ENCODE data around the gene TSPAN3. TPM values are rescaled to one million over a fixed set of nuclear protein-coding genes. Genes with fewer than 3 reads are reported as not detected.
A peak's percentile ranks its signal among the peaks of the same experiment; 100 is the strongest.

The TSPAN3 gene
- total RNA-seq, 1 donor from 2014 or later: 98.3 TPM

GRCh38 chr15:77093436-77093835, 22.5 kb upstream of the TSPAN3 start:
- no peak for DNase-seq (ENCODE audit: missing footprints)
- intact Hi-C loops (cut with DNase I): no loop called here
- ATAC-seq: no peak

GRCh38 chr15:77091097-77091496, 20.2 kb upstream of the TSPAN3 start:
- ATAC-seq (no peak), DNase-seq (ENCODE audit: missing footprints) (no peak)
- intact Hi-C loops (cut with DNase I): no loop called here

- ATAC-seq (no peak), DNase-seq (ENCODE audit: missing footprints) (no peak)
- intact Hi-C loops (cut with DNase I): no loop called here
These were observed 16.3 kb upstream of the TSPAN3 start for GRCh38 chr15:77087213-77087612.

- ATAC-seq (no peak), DNase-seq (ENCODE audit: missing footprints) (no peak)
- intact Hi-C loops (cut with DNase I): no loop called here
These were observed 14.4 kb upstream of the TSPAN3 start for GRCh38 chr15:77085297-77085696.

GRCh38 chr15:77084436-77084835, 13.5 kb upstream of the TSPAN3 start:
- no peak for DNase-seq (ENCODE audit: missing footprints)
- intact Hi-C loops (cut with DNase I): no loop called here
- no peak for ATAC-seq

- intact Hi-C loops (cut with DNase I): no loop called here
- ATAC-seq: peak; percentile 98
- DNase-seq (ENCODE audit: missing footprints): peak; percentile 88
These were observed 12.7 kb upstream of the TSPAN3 start for GRCh38 chr15:77083381-77084160.

GRCh38 chr15:77081971-77082370, 11.1 kb upstream of the TSPAN3 start:
- intact Hi-C loops (cut with DNase I): no loop called here
- no peak for ATAC-seq
- no peak for DNase-seq (ENCODE audit: missing footprints)

- intact Hi-C loops (cut with DNase I): no loop called here
- ATAC-seq: no peak
These were observed 5.5 kb upstream of the TSPAN3 start for GRCh38 chr15:77076323-77076915.

GRCh38 chr15:77075528-77075927, 4.6 kb upstream of the TSPAN3 start:
- no peak for ATAC-seq
- intact Hi-C loops (cut with DNase I): no loop called here
- no peak for DNase-seq (ENCODE audit: missing footprints)

More at GRCh38 chr15:77076323-77076915, 5.5 kb upstream of the TSPAN3 start:
- no peak for DNase-seq (ENCODE audit: missing footprints)

GRCh38 chr15:77074350-77074749, 3.4 kb upstream of the TSPAN3 start:
- DNase-seq (ENCODE audit: missing footprints) (no peak), ATAC-seq (no peak)
- intact Hi-C loops (cut with DNase I): loop anchor here (5.0 kb wide), 1 partner anchor 33 kb away; no protein-coding TSS in a partner anchor

GRCh38 chr15:77071305-77072223, 655 bp upstream of the TSPAN3 start:
- intact Hi-C loops (cut with DNase I): loop anchor here (5.0 kb wide), 1 partner anchor 36 kb away; no protein-coding TSS in a partner anchor
- no peak for ATAC-seq

GRCh38 chr15:77070180-77070494, 772 bp downstream of the TSPAN3 start:
- intact Hi-C loops (cut with DNase I): loop anchor here (5.0 kb wide), 1 partner anchor 37 kb away; no protein-coding TSS in a partner anchor
- no peak for DNase-seq (ENCODE audit: missing footprints)
- ATAC-seq: no peak

More at GRCh38 chr15:77071305-77072223, 655 bp upstream of the TSPAN3 start:
- DNase-seq (ENCODE audit: missing footprints): no peak

- no peak for ATAC-seq
- DNase-seq (ENCODE audit: missing footprints): no peak
- intact Hi-C loops (cut with DNase I): loop anchor here (5.0 kb wide), 1 partner anchor 38 kb away; no protein-coding TSS in a partner anchor
These were observed 1.3 kb downstream of the TSPAN3 start for GRCh38 chr15:77069521-77070121.

- intact Hi-C loops (cut with DNase I): no loop called here
- DNase-seq (ENCODE audit: missing footprints): no peak
- ATAC-seq: no peak
These were observed 2.3 kb downstream of the TSPAN3 start for GRCh38 chr15:77068633-77069032.

GRCh38 chr15:77067691-77068367, 3.1 kb downstream of the TSPAN3 start:
- DNase-seq (ENCODE audit: missing footprints): no peak
- ATAC-seq: no peak
- intact Hi-C loops (cut with DNase I): no loop called here

GRCh38 chr15:77066971-77067690, 3.8 kb downstream of the TSPAN3 start:
- DNase-seq (ENCODE audit: missing footprints): no peak
- no peak for ATAC-seq
- intact Hi-C loops (cut with DNase I): no loop called here

- intact Hi-C loops (cut with DNase I): no loop called here
- no peak for DNase-seq (ENCODE audit: missing footprints)
- no peak for ATAC-seq
These were observed 6.2 kb downstream of the TSPAN3 start for GRCh38 chr15:77064539-77065308.

All from Right ventricle myocardium inferior (tissue), 1 donor.